Measurements from ENCODE around the gene SDK2. TPM values are rescaled to one million over a fixed set of nuclear protein-coding genes. Genes with fewer than 3 reads are reported as not detected.

Gene SDK2
- total and polyA plus RNA-seq, 5 donors from 2014 or later, result 0.02 to 0.59 (median 0.02) TPM; not detected in 2

DNA sequence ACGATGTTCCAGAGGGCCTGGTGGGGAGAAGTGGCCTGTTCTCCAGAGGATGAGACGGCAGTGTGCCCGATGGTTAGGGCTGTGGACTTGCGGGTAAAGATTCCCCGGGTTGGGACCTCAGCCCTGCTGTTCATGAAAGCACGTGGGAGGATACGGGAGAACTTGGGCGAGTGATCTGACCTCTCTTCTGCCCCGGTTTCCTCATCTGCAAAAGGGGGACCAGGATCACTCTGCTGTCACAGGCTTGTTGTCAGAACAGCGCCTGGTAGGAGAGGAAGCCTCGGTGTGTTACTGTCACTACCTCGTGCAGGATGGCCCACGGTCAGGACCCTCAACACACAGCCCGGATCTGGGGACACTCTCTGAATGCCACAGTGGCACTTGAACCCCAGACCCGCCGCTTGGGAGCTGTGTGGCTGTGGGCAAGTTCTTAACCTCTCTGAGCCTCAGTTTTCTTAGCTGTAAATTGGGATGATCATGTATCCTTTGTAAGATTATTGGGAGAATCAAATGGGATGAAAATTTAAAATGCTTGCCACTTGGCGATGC is 246.9 kb downstream of the SDK2 start:
- Histone ChIP-seq H3K27ac (ENCODE audit: insufficient read depth, low read length, poor library complexity, severe bottlenecking) (no peak overlapping the region), H3K27me3 (ENCODE audit: control insufficient read depth, insufficient read depth, low read length) (no peaks in the 10 kb centered on the region), H3K4me1 (ENCODE audit: control insufficient read depth, insufficient read depth, low read length, poor library complexity, severe bottlenecking) (no peaks in the 10 kb centered on the region), H3K4me3 (ENCODE audit: low read depth, low read length) (no peak overlapping the region), H3K9me3 (ENCODE audit: control insufficient read depth in 2 of 2, low read length in 2 of 2) (no peaks in the 10 kb centered on the region), H3K36me3 (ENCODE audit: control insufficient read depth, insufficient read depth, low read length) (no peaks in the 10 kb centered on the region)
- peaks cover 0 to 1% (median 0%) of the 10 kb centered on the region in 7 donors for H3K9me3 Mint-ChIP-seq
- H3K27ac Mint-ChIP-seq, result peak overlapping the region in 1 of 3 donors; percentile 75
- DNase-seq (no peak), ATAC-seq (ENCODE audit: low read depth in 2 of 2) (no peak)
- H3K27me3 Mint-ChIP-seq, result no peaks in the 10 kb centered on the region
- H3K4me3 Mint-ChIP-seq, result no peak overlapping the region
- H3K4me1 Mint-ChIP-seq, result no peaks in the 10 kb centered on the region
- no peaks in the 10 kb centered on the region for H3K36me3 Mint-ChIP-seq

DNA sequence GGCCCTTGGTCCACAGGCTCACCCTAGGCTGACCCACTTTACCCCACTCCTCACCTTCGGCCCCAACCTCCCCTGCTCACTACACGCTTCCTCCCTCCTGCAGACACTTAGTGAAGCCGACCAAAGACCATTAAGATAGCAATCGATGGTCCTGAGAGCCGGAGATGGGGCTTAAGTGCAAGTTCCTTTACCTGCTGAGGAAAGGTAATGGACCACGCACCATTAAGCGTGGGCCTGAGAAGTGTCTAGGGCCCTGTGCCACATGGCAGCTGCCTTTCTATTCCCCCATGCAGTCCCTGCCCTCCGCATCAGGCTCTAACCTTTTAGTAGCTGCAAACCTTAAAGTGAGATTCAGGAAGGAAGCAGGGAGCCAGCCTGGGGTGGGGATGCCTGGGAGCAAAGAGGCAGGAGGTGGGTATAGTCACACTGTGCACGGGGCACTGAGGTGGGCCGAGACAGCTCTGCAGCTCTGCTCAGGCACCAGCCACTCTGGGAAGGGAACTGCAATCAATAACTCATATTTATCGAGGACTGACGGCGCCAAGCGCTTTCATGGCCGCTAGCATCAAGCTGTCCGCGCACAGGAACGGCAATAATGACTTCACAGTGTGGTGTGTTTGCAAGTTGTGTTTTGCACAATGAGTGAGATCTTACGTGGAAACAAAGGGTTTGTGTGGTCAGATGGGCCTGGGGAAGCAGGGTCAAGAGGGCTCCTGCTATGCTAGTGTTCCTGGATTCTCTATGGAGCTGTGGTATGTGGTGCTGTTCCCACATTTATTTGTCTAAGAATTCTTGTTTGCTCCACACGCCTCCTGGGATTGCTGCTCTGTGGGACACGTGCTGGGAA is 247.6 kb downstream of the SDK2 start:
- no peaks in the 10 kb centered on the region for H3K4me1 ChIP-seq (ENCODE audit: control insufficient read depth, insufficient read depth, low read length, poor library complexity, severe bottlenecking)
- peaks cover 0 to 1% (median 0%) of the 10 kb centered on the region in 7 donors for H3K9me3 Mint-ChIP-seq
- no peak overlapping the region for H3K4me3 Mint-ChIP-seq
- no peaks in the 10 kb centered on the region for H3K27me3 Mint-ChIP-seq
- H3K36me3 Mint-ChIP-seq, result no peaks in the 10 kb centered on the region
- H3K27ac Mint-ChIP-seq, result no peak overlapping the region
- H3K27ac ChIP-seq (ENCODE audit: insufficient read depth, low read length, poor library complexity, severe bottlenecking), result no peak overlapping the region
- DNase-seq (no peak), ATAC-seq (ENCODE audit: low read depth in 2 of 2) (no peak)
- H3K36me3 ChIP-seq (ENCODE audit: control insufficient read depth, insufficient read depth, low read length), result no peaks in the 10 kb centered on the region
- H3K4me1 Mint-ChIP-seq, result no peaks in the 10 kb centered on the region
- H3K27me3 ChIP-seq (ENCODE audit: control insufficient read depth, insufficient read depth, low read length), result no peaks in the 10 kb centered on the region
- H3K9me3 ChIP-seq (ENCODE audit: control insufficient read depth in 2 of 2, low read length in 2 of 2), result no peaks in the 10 kb centered on the region
- H3K4me3 ChIP-seq (ENCODE audit: low read depth, low read length), result no peak overlapping the region

DNA sequence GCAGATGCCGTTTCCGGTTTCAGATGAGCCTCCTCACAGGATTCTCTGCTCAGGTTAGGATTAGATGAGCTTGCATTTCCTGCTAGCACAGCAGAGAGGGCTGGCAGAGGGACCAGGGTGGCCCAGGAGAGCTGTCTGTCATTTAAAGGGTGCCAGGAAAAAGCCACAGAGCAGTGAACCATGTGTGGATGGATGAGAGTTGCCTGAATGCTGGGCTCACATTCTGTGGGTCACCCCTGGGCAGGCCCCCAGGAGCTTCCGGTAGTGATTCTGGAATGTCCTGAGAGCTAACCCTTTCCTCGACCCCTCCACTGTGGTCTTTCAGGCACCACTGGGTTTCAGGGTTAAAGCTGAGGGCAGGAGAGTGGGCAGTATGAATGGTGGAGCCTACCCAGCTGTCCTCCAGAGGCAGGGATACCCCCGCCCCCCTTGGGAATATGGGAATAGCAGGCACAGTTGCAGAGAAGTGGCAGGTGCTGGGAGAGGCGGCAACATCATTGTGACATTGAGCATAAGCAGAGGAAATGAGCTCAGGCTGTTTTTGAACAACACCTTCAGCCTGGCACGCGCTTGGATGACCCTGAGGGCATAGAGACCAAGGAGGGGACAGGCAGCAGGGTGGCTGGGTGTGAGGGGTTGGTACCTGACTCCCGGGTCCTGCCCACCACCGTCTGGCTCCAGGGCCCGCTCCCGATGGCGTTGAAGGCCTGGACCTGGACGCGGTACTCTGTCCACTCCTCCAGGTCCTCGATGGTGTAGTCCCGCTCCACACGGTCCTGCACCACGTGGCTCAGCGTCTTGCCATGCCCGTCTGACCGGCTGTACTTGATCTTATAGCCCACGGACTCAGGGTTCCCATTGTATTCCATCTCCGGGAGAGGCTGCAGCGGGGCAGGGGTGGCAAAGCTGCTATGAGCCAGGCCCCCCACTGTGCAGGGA is 249.5 kb downstream of the SDK2 start:
- no peak overlapping the region for H3K4me3 Mint-ChIP-seq
- no peaks in the 10 kb centered on the region for H3K9me3 ChIP-seq (ENCODE audit: control insufficient read depth in 2 of 2, low read length in 2 of 2)
- no peak overlapping the region for H3K27ac ChIP-seq (ENCODE audit: insufficient read depth, low read length, poor library complexity, severe bottlenecking)
- no peaks in the 10 kb centered on the region for H3K36me3 ChIP-seq (ENCODE audit: control insufficient read depth, insufficient read depth, low read length)
- H3K27ac Mint-ChIP-seq, result no peak overlapping the region
- no peaks in the 10 kb centered on the region for H3K27me3 Mint-ChIP-seq
- peaks cover 0 to 1% (median 0%) of the 10 kb centered on the region in 7 donors for H3K9me3 Mint-ChIP-seq
- no peaks in the 10 kb centered on the region for H3K4me1 ChIP-seq (ENCODE audit: control insufficient read depth, insufficient read depth, low read length, poor library complexity, severe bottlenecking)
- DNase-seq, result no peak
- ATAC-seq (ENCODE audit: low read depth in 2 of 2), result no peak
- no peaks in the 10 kb centered on the region for H3K27me3 ChIP-seq (ENCODE audit: control insufficient read depth, insufficient read depth, low read length)
- H3K4me3 ChIP-seq (ENCODE audit: low read depth, low read length), result no peak overlapping the region
- no peaks in the 10 kb centered on the region for H3K4me1 Mint-ChIP-seq
- no peaks in the 10 kb centered on the region for H3K36me3 Mint-ChIP-seq

- no peaks in the 10 kb centered on the region for H3K9me3 ChIP-seq (ENCODE audit: control insufficient read depth in 2 of 2, low read length in 2 of 2)
- no peaks in the 10 kb centered on the region for H3K27me3 Mint-ChIP-seq
- no peak overlapping the region for H3K4me3 Mint-ChIP-seq
- no peaks in the 10 kb centered on the region for H3K36me3 Mint-ChIP-seq
- H3K4me3 ChIP-seq (ENCODE audit: low read depth, low read length), result no peak overlapping the region
- no peak for DNase-seq
- no peak overlapping the region for H3K27ac ChIP-seq (ENCODE audit: insufficient read depth, low read length, poor library complexity, severe bottlenecking)
- H3K27me3 ChIP-seq (ENCODE audit: control insufficient read depth, insufficient read depth, low read length), result no peaks in the 10 kb centered on the region
- H3K4me1 Mint-ChIP-seq, result no peaks in the 10 kb centered on the region
- no peaks in the 10 kb centered on the region for H3K4me1 ChIP-seq (ENCODE audit: control insufficient read depth, insufficient read depth, low read length, poor library complexity, severe bottlenecking)
- H3K9me3 Mint-ChIP-seq, result peaks cover 0 to 1% (median 0%) of the 10 kb centered on the region in 7 donors
- no peak overlapping the region for H3K27ac Mint-ChIP-seq
- ATAC-seq (ENCODE audit: low read depth in 2 of 2), result no peak
- no peaks in the 10 kb centered on the region for H3K36me3 ChIP-seq (ENCODE audit: control insufficient read depth, insufficient read depth, low read length)
Observed at GRCh38 chr17:73393962-73394361, 250.3 kb downstream of the SDK2 start.

GRCh38 chr17:73393381-73393780 is 250.9 kb downstream of the SDK2 start:
- no peak for ATAC-seq (ENCODE audit: low read depth in 2 of 2)
- Mint-ChIP-seq H3K4me1 (no peaks in the 10 kb centered on the region), H3K27ac (no peak overlapping the region), H3K4me3 (no peak overlapping the region), H3K9me3 (peaks cover 0 to 1% (median 0%) of the 10 kb centered on the region in 7 donors), H3K36me3 (no peaks in the 10 kb centered on the region), H3K27me3 (no peaks in the 10 kb centered on the region)
- Histone ChIP-seq H3K9me3 (ENCODE audit: control insufficient read depth in 2 of 2, low read length in 2 of 2) (no peaks in the 10 kb centered on the region), H3K36me3 (ENCODE audit: control insufficient read depth, insufficient read depth, low read length) (no peaks in the 10 kb centered on the region), H3K4me1 (ENCODE audit: control insufficient read depth, insufficient read depth, low read length, poor library complexity, severe bottlenecking) (no peaks in the 10 kb centered on the region), H3K4me3 (ENCODE audit: low read depth, low read length) (no peak overlapping the region), H3K27me3 (ENCODE audit: control insufficient read depth, insufficient read depth, low read length) (no peaks in the 10 kb centered on the region), H3K27ac (ENCODE audit: insufficient read depth, low read length, poor library complexity, severe bottlenecking) (no peak overlapping the region)
- DNase-seq, result no peak

DNA sequence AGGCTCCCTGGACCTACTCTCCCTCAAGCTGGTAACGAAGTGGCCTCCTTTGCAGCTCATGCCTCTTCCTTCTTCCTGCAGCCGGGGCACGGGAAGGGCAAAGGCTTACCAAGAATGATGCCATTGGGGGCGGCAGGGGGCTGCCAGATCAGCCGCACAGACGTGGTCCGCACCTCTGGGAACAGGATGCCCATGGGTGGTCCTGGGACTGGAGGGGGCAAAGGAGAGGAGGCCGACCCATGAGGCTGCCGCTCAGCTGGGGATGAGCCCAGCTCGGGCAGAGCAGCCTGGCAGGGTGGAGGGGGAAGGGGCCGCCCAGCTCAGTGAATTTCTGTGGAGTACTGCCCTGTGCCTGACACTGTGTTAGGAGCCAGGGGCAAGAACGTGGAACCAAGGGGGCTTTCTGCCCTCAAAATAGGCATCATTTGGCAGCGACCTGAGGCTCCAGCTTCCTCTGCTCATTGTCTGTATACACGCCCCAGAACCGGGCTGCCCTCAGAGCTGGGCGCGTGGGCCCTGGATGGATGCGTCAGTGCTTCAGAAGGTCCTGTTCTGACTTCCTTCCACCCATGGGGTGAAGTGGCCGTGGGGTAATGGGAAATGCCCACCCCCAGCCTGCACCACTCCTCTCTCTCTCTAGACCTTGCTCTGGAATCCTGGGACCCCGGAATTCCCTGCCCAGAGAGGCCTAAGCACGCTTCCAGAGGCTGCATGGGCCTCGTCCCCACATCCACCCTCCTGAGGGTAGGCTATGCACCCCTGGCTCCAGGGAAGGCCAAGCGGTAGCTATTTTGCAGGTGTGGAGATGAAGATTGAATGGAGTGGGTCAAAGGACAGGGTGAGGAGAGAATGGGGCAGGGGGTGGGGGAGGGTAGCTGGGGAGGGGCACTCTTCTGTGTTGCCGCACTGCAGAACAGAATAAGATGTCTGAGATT is 252.6 kb downstream of the SDK2 start:
- no peaks in the 10 kb centered on the region for H3K27me3 ChIP-seq (ENCODE audit: control insufficient read depth, insufficient read depth, low read length)
- Mint-ChIP-seq H3K4me3 (no peak overlapping the region), H3K27ac (no peak overlapping the region), H3K27me3 (no peaks in the 10 kb centered on the region), H3K36me3 (no peaks in the 10 kb centered on the region), H3K4me1 (no peaks in the 10 kb centered on the region), H3K9me3 (peaks cover 0 to 1% (median 0%) of the 10 kb centered on the region in 7 donors)
- H3K4me1 ChIP-seq (ENCODE audit: control insufficient read depth, insufficient read depth, low read length, poor library complexity, severe bottlenecking), result no peaks in the 10 kb centered on the region
- DNase-seq, result no peak
- no peak overlapping the region for H3K27ac ChIP-seq (ENCODE audit: insufficient read depth, low read length, poor library complexity, severe bottlenecking)
- no peaks in the 10 kb centered on the region for H3K9me3 ChIP-seq (ENCODE audit: control insufficient read depth in 2 of 2, low read length in 2 of 2)
- no peak overlapping the region for H3K4me3 ChIP-seq (ENCODE audit: low read depth, low read length)
- H3K36me3 ChIP-seq (ENCODE audit: control insufficient read depth, insufficient read depth, low read length), result no peaks in the 10 kb centered on the region
- ATAC-seq (ENCODE audit: low read depth in 2 of 2), result no peak

DNA sequence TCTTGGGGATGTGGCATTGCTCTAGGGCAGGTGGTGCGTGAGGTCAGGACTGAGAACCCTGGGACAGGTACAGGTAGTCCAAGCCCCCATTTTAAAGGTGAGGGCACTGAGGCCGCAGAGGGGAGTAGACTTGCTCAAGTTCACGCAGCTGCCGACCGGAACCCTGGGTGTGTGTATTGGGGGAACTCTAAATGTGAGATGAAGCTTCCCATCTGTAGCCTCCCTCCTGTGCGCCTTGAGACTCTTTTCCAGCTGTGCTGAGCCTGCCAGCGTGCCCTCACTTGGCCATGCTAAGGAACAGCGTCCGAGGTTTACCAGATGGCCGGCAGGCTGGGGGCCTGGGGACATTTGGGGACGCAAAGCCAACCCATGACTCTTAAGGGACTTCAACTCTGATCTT is 253.4 kb downstream of the SDK2 start:
- DNase-seq, result no peak
- H3K4me3 Mint-ChIP-seq, result no peak overlapping the region
- Histone ChIP-seq H3K27me3 (ENCODE audit: control insufficient read depth, insufficient read depth, low read length) (no peaks in the 10 kb centered on the region), H3K4me3 (ENCODE audit: low read depth, low read length) (no peak overlapping the region), H3K9me3 (ENCODE audit: control insufficient read depth in 2 of 2, low read length in 2 of 2) (no peaks in the 10 kb centered on the region), H3K27ac (ENCODE audit: insufficient read depth, low read length, poor library complexity, severe bottlenecking) (no peak overlapping the region), H3K36me3 (ENCODE audit: control insufficient read depth, insufficient read depth, low read length) (no peaks in the 10 kb centered on the region), H3K4me1 (ENCODE audit: control insufficient read depth, insufficient read depth, low read length, poor library complexity, severe bottlenecking) (no peaks in the 10 kb centered on the region)
- H3K27me3 Mint-ChIP-seq, result no peaks in the 10 kb centered on the region
- H3K27ac Mint-ChIP-seq, result no peak overlapping the region
- H3K36me3 Mint-ChIP-seq, result no peaks in the 10 kb centered on the region
- no peak for ATAC-seq (ENCODE audit: low read depth in 2 of 2)
- no peaks in the 10 kb centered on the region for H3K4me1 Mint-ChIP-seq
- peaks cover 0 to 1% (median 0%) of the 10 kb centered on the region in 7 donors for H3K9me3 Mint-ChIP-seq
